MM.1S (cell line): ENCODE measurements around the gene PTGER2.

Experiments used
- EZH2 ChIP-seq: fragments of 300-600 bp; sonication (generic); optimal IDR thresholded peaks from 2 replicates; pipeline ENCODE3; 2017; ENCODE audit warnings: low read depth, mild to moderate bottlenecking, antibody characterized with exemption, low read length, mixed read lengths
- EZH2phosphoT487 ChIP-seq: fragments of 300-600 bp; sonication (generic); IDR thresholded peaks from 2 replicates; pipeline ENCODE4 v1.6.1; 2018; ENCODE audit warnings: antibody characterized with exemption, low read length
- TF ChIP-seq, protein P1 (sequence below): fragments of 300-600 bp; sonication (generic); IDR thresholded peaks from 2 replicates; pipeline ENCODE4 v1.5.1; 2016; ENCODE audit warnings: antibody characterized with exemption, low read length, mixed read lengths

DNA sequence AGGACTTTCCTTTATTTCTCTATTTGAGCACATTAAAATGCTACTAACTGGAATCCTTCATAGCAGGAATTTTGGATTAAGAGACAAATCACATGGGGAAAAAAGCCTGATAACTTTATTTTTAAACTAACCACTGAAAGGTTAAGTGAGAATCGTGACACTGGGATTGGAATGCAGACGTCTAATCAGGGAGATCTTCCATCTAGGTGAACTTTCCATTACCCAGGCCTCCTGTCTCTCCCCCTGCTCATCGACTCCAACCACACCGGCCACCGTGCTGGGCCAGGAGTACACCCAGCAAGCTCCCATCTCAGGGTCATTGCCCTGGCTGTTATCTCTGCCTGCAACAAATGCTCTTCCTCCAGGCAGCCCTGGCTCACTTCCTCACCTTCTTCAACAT is 19.0 kb downstream of the PTGER2 start:
- TF ChIP-seq, protein P1, sequence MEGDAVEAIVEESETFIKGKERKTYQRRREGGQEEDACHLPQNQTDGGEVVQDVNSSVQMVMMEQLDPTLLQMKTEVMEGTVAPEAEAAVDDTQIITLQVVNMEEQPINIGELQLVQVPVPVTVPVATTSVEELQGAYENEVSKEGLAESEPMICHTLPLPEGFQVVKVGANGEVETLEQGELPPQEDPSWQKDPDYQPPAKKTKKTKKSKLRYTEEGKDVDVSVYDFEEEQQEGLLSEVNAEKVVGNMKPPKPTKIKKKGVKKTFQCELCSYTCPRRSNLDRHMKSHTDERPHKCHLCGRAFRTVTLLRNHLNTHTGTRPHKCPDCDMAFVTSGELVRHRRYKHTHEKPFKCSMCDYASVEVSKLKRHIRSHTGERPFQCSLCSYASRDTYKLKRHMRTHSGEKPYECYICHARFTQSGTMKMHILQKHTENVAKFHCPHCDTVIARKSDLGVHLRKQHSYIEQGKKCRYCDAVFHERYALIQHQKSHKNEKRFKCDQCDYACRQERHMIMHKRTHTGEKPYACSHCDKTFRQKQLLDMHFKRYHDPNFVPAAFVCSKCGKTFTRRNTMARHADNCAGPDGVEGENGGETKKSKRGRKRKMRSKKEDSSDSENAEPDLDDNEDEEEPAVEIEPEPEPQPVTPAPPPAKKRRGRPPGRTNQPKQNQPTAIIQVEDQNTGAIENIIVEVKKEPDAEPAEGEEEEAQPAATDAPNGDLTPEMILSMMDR = no peak
- TF ChIP-seq EZH2 = no peak
- TF ChIP-seq EZH2phosphoT487 = no peak
